ENCODE measurements around the gene HGFAC. TPM values are rescaled to one million over a fixed set of nuclear protein-coding genes. Genes with fewer than 3 reads are reported as not detected.

HGFAC gene
- total RNA-seq, 1 donor from 2014 or later: 1.2 TPM

- Histone ChIP-seq H3K36me3 (no peaks in the 10 kb centered on the region), H3K9me3 (no peaks in the 10 kb centered on the region), H3K4me3 (no peak overlapping the region), H3K27ac (no peak overlapping the region), H3K27me3 (no peaks in the 10 kb centered on the region), H3K4me1 (no peaks in the 10 kb centered on the region)
- intact Hi-C loops (cut with DNase I): no loop called here
- DNase-seq (no peak), ATAC-seq (no peak)
- no peak for TF ChIP-seq CTCF (IDR thresholded peaks at IDR 0.05)
These were observed 36.6 kb upstream of the HGFAC start for GRCh38 chr4:3405176-3405575.

- DNase-seq (peak; percentile 48), ATAC-seq (no peak)
- H3K4me3 ChIP-seq: no peak overlapping the region
- no peak for TF ChIP-seq CTCF (IDR thresholded peaks at IDR 0.05)
- no peaks in the 10 kb centered on the region for H3K9me3 ChIP-seq
- no peaks in the 10 kb centered on the region for H3K36me3 ChIP-seq
- intact Hi-C loops (cut with DNase I): no loop called here
- H3K27ac ChIP-seq: no peak overlapping the region
- H3K4me1 ChIP-seq: no peaks in the 10 kb centered on the region
- no peaks in the 10 kb centered on the region for H3K27me3 ChIP-seq
These were observed 35.7 kb upstream of the HGFAC start for GRCh38 chr4:3406021-3406420.

- intact Hi-C loops (cut with DNase I): no loop called here
- peak; percentile 40 for DNase-seq
- no peaks in the 10 kb centered on the region for H3K27me3 ChIP-seq
- no peaks in the 10 kb centered on the region for H3K9me3 ChIP-seq
- H3K36me3 ChIP-seq: no peaks in the 10 kb centered on the region
- no peak for TF ChIP-seq CTCF (IDR thresholded peaks at IDR 0.05)
- no peak overlapping the region for H3K4me3 ChIP-seq
- H3K27ac ChIP-seq: no peak overlapping the region
- H3K4me1 ChIP-seq: no peaks in the 10 kb centered on the region
- ATAC-seq: no peak
These were observed 35.3 kb upstream of the HGFAC start for GRCh38 chr4:3406431-3406830.

- Histone ChIP-seq H3K4me3 (no peak overlapping the region), H3K9me3 (no peaks in the 10 kb centered on the region), H3K27me3 (no peaks in the 10 kb centered on the region), H3K4me1 (no peaks in the 10 kb centered on the region), H3K27ac (no peak overlapping the region), H3K36me3 (no peaks in the 10 kb centered on the region)
- no peak for ATAC-seq
- no peak for TF ChIP-seq CTCF (IDR thresholded peaks at IDR 0.05)
- intact Hi-C loops (cut with DNase I): no loop called here
- DNase-seq: peak; percentile 42
These were observed 34.5 kb upstream of the HGFAC start for GRCh38 chr4:3407171-3407771.

GRCh38 chr4:3407930-3408792 is 33.6 kb upstream of the HGFAC start:
- H3K4me1 ChIP-seq: no peaks in the 10 kb centered on the region
- no peak for TF ChIP-seq CTCF (IDR thresholded peaks at IDR 0.05)
- DNase-seq: peak; percentile 45
- no peaks in the 10 kb centered on the region for H3K9me3 ChIP-seq
- H3K27ac ChIP-seq: no peak overlapping the region
- ATAC-seq: no peak
- intact Hi-C loops (cut with DNase I): no loop called here
- no peak overlapping the region for H3K4me3 ChIP-seq
- H3K27me3 ChIP-seq: no peaks in the 10 kb centered on the region
- no peaks in the 10 kb centered on the region for H3K36me3 ChIP-seq
